GM10266 (cell line): Measurements from ENCODE around the gene BCL6.
A peak's percentile ranks its signal among the peaks of the same experiment; 100 is the strongest.

Source experiments
- DNase-seq: peaks from one replicate; pipeline ENCODE4 v3.0.0; 2012; ENCODE audit errors: extremely low spot score
- CTCF ChIP-seq: IDR thresholded peaks from 2 replicates; pipeline ENCODE4 v1.5.1; 2012; ENCODE audit warnings: mild to moderate bottlenecking, low read depth; ENCODE audit not compliant: control insufficient read depth, insufficient read depth; ENCODE audit errors: missing control alignments

BCL6 gene

GRCh38 chr3:187773233-187774184, 28.2 kb upstream of the BCL6 start:
- peak; percentile 80 for DNase-seq
- no peak for TF ChIP-seq CTCF

- TF ChIP-seq CTCF: no peak
- peak; percentile 47 for DNase-seq
Observed at GRCh38 chr3:187770224-187770623, 25.0 kb upstream of the BCL6 start.

- no peak for DNase-seq
- no peak for TF ChIP-seq CTCF
Observed at GRCh38 chr3:187769771-187770170, 24.5 kb upstream of the BCL6 start.

- DNase-seq: no peak
- no peak for TF ChIP-seq CTCF
Observed at GRCh38 chr3:187767266-187768012, 22.2 kb upstream of the BCL6 start.

GRCh38 chr3:187765342-187765741, 20.1 kb upstream of the BCL6 start:
- no peak for TF ChIP-seq CTCF
- no peak for DNase-seq

- no peak for TF ChIP-seq CTCF
- no peak for DNase-seq
Observed at GRCh38 chr3:187763850-187764648, 18.8 kb upstream of the BCL6 start.

- DNase-seq: no peak
- no peak for TF ChIP-seq CTCF
Observed at GRCh38 chr3:187762792-187763191, 17.5 kb upstream of the BCL6 start.
